SK-N-SH (cell line): ENCODE measurements around the gene NPC1L1.
"Not testable (repeated sequence)": the region's sequence is repeated elsewhere in the genome, so short reads cannot be mapped to it uniquely, and the experiment has no call there.

Source experiments
- NFIC ChIP-seq: IDR thresholded peaks from 2 replicates; pipeline ENCODE4 v1.4.0; 2012; ENCODE audit warnings: borderline replicate concordance
- RCOR1 ChIP-seq: fragments of 150-350 bp; IDR thresholded peaks from 2 replicates; pipeline ENCODE4 v1.6.1; 2017; ENCODE audit warnings: antibody characterized with exemption, low read length
- TF ChIP-seq, protein P1 (sequence below): fragments of 200-600 bp; sonication (generic); IDR thresholded peaks from 2 replicates; pipeline ENCODE4 v1.6.1; 2017; ENCODE audit warnings: antibody characterized with exemption, mild to moderate bottlenecking, moderate library complexity

- TF ChIP-seq NFIC, RCOR1: not testable (repeated sequence)
- TF ChIP-seq, protein P1, sequence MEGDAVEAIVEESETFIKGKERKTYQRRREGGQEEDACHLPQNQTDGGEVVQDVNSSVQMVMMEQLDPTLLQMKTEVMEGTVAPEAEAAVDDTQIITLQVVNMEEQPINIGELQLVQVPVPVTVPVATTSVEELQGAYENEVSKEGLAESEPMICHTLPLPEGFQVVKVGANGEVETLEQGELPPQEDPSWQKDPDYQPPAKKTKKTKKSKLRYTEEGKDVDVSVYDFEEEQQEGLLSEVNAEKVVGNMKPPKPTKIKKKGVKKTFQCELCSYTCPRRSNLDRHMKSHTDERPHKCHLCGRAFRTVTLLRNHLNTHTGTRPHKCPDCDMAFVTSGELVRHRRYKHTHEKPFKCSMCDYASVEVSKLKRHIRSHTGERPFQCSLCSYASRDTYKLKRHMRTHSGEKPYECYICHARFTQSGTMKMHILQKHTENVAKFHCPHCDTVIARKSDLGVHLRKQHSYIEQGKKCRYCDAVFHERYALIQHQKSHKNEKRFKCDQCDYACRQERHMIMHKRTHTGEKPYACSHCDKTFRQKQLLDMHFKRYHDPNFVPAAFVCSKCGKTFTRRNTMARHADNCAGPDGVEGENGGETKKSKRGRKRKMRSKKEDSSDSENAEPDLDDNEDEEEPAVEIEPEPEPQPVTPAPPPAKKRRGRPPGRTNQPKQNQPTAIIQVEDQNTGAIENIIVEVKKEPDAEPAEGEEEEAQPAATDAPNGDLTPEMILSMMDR, result not testable (repeated sequence)
Observed at GRCh38 chr7:44506592-44507288, 34.4 kb downstream of the NPC1L1 start.
